ENCODE measurements around the gene PPP1CB. TPM values are rescaled to one million over a fixed set of nuclear protein-coding genes. Genes with fewer than 3 reads are reported as not detected.
"Not testable (repeated sequence)": the region's sequence is repeated elsewhere in the genome, so short reads cannot be mapped to it uniquely, and the experiment has no call there.

Gene PPP1CB
- total RNA-seq, 1 donor from 2014 or later: 461 TPM

GRCh38 chr2:28729698-28730097 is 21.9 kb upstream of the PPP1CB start:
- intact Hi-C loops (cut with micrococcal nuclease): no loop called here
- DNase-seq: no peak
- Histone ChIP-seq H3K27me3 (ENCODE audit: low read depth) (no peaks in the 10 kb centered on the region), H3K36me3 (no peaks in the 10 kb centered on the region), H3K4me3 (no peak overlapping the region), H3K27ac (replicated peaks) (no peak overlapping the region), H3K4me1 (peaks cover 17% of the 10 kb centered on the region), H3K9me3 (replicated peaks) (no peaks in the 10 kb centered on the region)
- TF ChIP-seq CTCF (IDR thresholded peaks at IDR 0.05; ENCODE audit: borderline replicate concordance): no peak

- no peaks in the 10 kb centered on the region for H3K36me3 ChIP-seq
- peaks cover 12% of the 10 kb centered on the region for H3K4me1 ChIP-seq
- intact Hi-C loops (cut with micrococcal nuclease): no loop called here
Measured at GRCh38 chr2:28730641-28731146, 20.9 kb upstream of the PPP1CB start.

GRCh38 chr2:28735511-28735910 is 16.1 kb upstream of the PPP1CB start:
- peak overlapping the region; percentile 76 for H3K27ac ChIP-seq (replicated peaks)
- DNase-seq: no peak
- intact Hi-C loops (cut with micrococcal nuclease): no loop called here
- TF ChIP-seq CTCF (IDR thresholded peaks at IDR 0.05; ENCODE audit: borderline replicate concordance): no peak
- H3K4me1 ChIP-seq: peaks cover 19% of the 10 kb centered on the region
- peaks cover 14% of the 10 kb centered on the region for H3K9me3 ChIP-seq (replicated peaks)
- H3K36me3 ChIP-seq: no peaks in the 10 kb centered on the region
- H3K4me3 ChIP-seq: peak overlapping the region; percentile 59
- H3K27me3 ChIP-seq (ENCODE audit: low read depth): no peaks in the 10 kb centered on the region

More at GRCh38 chr2:28730641-28731146, 20.9 kb upstream of the PPP1CB start:
- no peaks in the 10 kb centered on the region for H3K27me3 ChIP-seq (ENCODE audit: low read depth)
- TF ChIP-seq CTCF (IDR thresholded peaks at IDR 0.05; ENCODE audit: borderline replicate concordance): no peak
- peak overlapping the region; percentile 23 for H3K27ac ChIP-seq (replicated peaks)
- H3K4me3 ChIP-seq: no peak overlapping the region
- DNase-seq: no peak
- H3K9me3 ChIP-seq (replicated peaks): no peaks in the 10 kb centered on the region

GRCh38 chr2:28736034-28736433 is 15.6 kb upstream of the PPP1CB start:
- Histone ChIP-seq H3K27ac (replicated peaks) (peak overlapping the region; percentile 76), H3K9me3 (replicated peaks) (peaks cover 14% of the 10 kb centered on the region), H3K4me1 (peaks cover 19% of the 10 kb centered on the region), H3K4me3 (peak overlapping the region; percentile 59), H3K27me3 (ENCODE audit: low read depth) (no peaks in the 10 kb centered on the region), H3K36me3 (no peaks in the 10 kb centered on the region)
- intact Hi-C loops (cut with micrococcal nuclease): no loop called here
- DNase-seq: peak; percentile 72
- TF ChIP-seq CTCF (IDR thresholded peaks at IDR 0.05; ENCODE audit: borderline replicate concordance): no peak

GRCh38 chr2:28737655-28738054 is 14.0 kb upstream of the PPP1CB start:
- Histone ChIP-seq H3K9me3 (replicated peaks) (peaks cover 14% of the 10 kb centered on the region), H3K4me1 (peaks cover 14% of the 10 kb centered on the region), H3K4me3 (no peak overlapping the region), H3K27ac (replicated peaks) (no peak overlapping the region), H3K36me3 (no peaks in the 10 kb centered on the region), H3K27me3 (ENCODE audit: low read depth) (no peaks in the 10 kb centered on the region)
- TF ChIP-seq CTCF (IDR thresholded peaks at IDR 0.05; ENCODE audit: borderline replicate concordance): no peak
- intact Hi-C loops (cut with micrococcal nuclease): no loop called here
- DNase-seq: no peak

- H3K36me3 ChIP-seq; H3K27ac ChIP-seq (replicated peaks); H3K4me3 ChIP-seq; intact Hi-C loops (cut with micrococcal nuclease); H3K9me3 ChIP-seq (replicated peaks); H3K27me3 ChIP-seq (ENCODE audit: low read depth); DNase-seq: not testable (repeated sequence)
- H3K4me1 ChIP-seq: peaks cover 18% of the 10 kb centered on the region
Measured at GRCh38 chr2:28742619-28743018, 9.0 kb upstream of the PPP1CB start.
